ENCODE measurements around the gene LHX3. TPM values are rescaled to one million over a fixed set of nuclear protein-coding genes. Genes with fewer than 3 reads are reported as not detected.

Gene LHX3
- total and polyA plus RNA-seq, 2 of the 8 experiments (the other 6 are each of a cell fraction or from before 2014, with no cell fraction given): 0.02 TPM; not detected in 1

DNA sequence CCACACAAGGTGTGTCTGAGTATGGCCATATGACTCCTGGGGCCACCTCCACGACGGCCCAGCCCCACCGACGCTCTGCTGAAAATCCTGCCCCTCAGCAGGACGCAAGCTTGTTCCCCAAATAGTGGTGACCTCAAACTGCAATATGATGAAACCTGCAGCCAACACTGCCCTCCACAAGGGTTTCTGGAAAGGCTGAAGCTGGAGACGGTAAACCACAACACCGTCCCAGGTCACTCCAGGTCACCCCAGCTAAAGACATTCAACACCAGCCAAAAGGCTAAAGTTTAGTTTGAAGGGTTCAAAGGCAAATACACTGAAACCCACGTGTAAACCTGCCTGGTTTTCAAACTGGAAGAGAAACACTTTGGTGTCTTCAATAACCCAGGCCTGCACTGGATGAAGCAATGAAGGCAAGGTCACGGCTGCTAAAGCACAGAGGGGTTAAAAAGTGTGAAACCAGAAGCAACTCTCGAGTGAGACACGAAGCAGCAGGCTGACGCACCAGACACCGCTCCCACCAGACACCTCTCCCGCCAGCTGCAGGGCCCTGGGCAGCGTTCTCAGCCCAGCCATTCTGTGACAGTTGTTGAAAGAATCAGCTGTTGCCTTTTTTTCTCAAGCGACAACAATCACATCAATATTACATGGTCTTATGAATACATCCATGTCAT, 1.8 kb upstream of the LHX3 start:
- DNase-seq (ENCODE audit: low read depth in 1 of 2, low spot score in 2 of 2) (no peak), FAIRE-seq (no peak)
- no peak overlapping the region for H3K23ac ChIP-seq (ENCODE audit: insufficient read length)
- H2BK120ac ChIP-seq (replicated peaks; ENCODE audit: low read depth, low read length): no peak overlapping the region
- peaks cover 30 to 43% of the 10 kb centered on the region in 2 experiments for H4K20me1 ChIP-seq (replicated peaks in 1 of 2; ENCODE audit: control insufficient read depth in 1 of 2, insufficient read depth in 2 of 2, low read length in 2 of 2)
- 86% methylated on average over 16 of the region's 16 CpGs; no CpG with 5 or more reads in 1 of the 2 experiments for WGBS, 2 experiments (ENCODE audit: extremely low coverage in 1 of 2, insufficient coverage in 1 of 2, insufficient read length in 1 of 2, insufficient replicate concordance in 2 of 2, low coverage in 1 of 2, low lambda C conversion rate in 2 of 2, missing lambda C conversion rate in 1 of 2)
- no peak overlapping the region for H3K56ac ChIP-seq (replicated peaks; ENCODE audit: insufficient read length, low read depth, low read length)
- no peak overlapping the region for H2AK5ac ChIP-seq (ENCODE audit: low read depth, low read length)
- H2BK5ac ChIP-seq (ENCODE audit: low read depth, low read length): no peak overlapping the region
- H3K79me1 ChIP-seq (ENCODE audit: low read depth, low read length): peaks cover 4% of the 10 kb centered on the region; the same call in 1 of the 2 replicates
- H4K5ac ChIP-seq (ENCODE audit: insufficient read length, low read depth, low read length): no peak overlapping the region
- H3K27me3 ChIP-seq (replicated peaks in 1 of 4; ENCODE audit: control insufficient read depth in 3 of 4, extremely low read depth in 1 of 4, insufficient read depth in 3 of 4, low read length in 3 of 4): peaks cover 31 to 45% (median 43%) of the 10 kb centered on the region in 4 experiments
- H2BK12ac ChIP-seq (ENCODE audit: low read depth, low read length): no peak overlapping the region
- H3K18ac ChIP-seq (ENCODE audit: extremely low read depth, low read length): no peak overlapping the region
- no peak overlapping the region for H3K4me3 ChIP-seq (ENCODE audit: extremely low read depth in 1 of 4, insufficient read depth in 2 of 4, low read depth in 3 of 4, low read length in 4 of 4)
- H3K4me2 ChIP-seq (ENCODE audit: insufficient read depth in 1 of 2, low read depth in 2 of 2, low read length in 2 of 2): no peak overlapping the region
- H3K14ac ChIP-seq (ENCODE audit: insufficient read length): no peak overlapping the region
- no peak overlapping the region for H2BK20ac ChIP-seq (ENCODE audit: low read length)
- no peaks in the 10 kb centered on the region for H3K79me2 ChIP-seq (ENCODE audit: control insufficient read depth in 1 of 2, insufficient read depth in 2 of 2, low read length in 2 of 2)
- H3K36me3 ChIP-seq (ENCODE audit: control insufficient read depth in 2 of 4, insufficient read depth in 4 of 4, low read length in 3 of 4): peaks cover 2 to 19% (median 4%) of the 10 kb centered on the region in 4 experiments; a peak in 3 of 8 replicates
- no peaks in the 10 kb centered on the region; a peak in 1 of 4 replicates for H3K9me3 ChIP-seq (ENCODE audit: insufficient read depth in 2 of 2, low read depth in 1 of 2, low read length in 1 of 2)
- H3K27ac ChIP-seq (ENCODE audit: low read depth, low read length): no peak overlapping the region
- H2BK15ac ChIP-seq (ENCODE audit: low read length): no peak overlapping the region
- no peak overlapping the region for H3K9ac ChIP-seq (replicated peaks in 1 of 4; ENCODE audit: extremely low read depth in 1 of 4, low read depth in 3 of 4, low read length in 3 of 4)
- peaks cover 6% of the 10 kb centered on the region; the same call in 1 of the 2 replicates for H3K23me2 ChIP-seq (ENCODE audit: low read depth, low read length)
- CTCF ChIA-PET (ENCODE audit: partially characterized antibody): interaction anchor here (0.6 to 5.0 kb wide), 17 partner anchors 10 to 419 kb away, joined by 3 to 26 read pairs (median 4); no protein-coding TSS in a partner anchor
- peaks cover 2 to 9% (median 6%) of the 10 kb centered on the region in 4 experiments; a peak in 6 of 7 replicates for H3K4me1 ChIP-seq (replicated peaks in 1 of 4; ENCODE audit: control insufficient read depth in 3 of 4, insufficient read depth in 4 of 4, low read length in 3 of 4)
- no peak overlapping the region for H4K91ac ChIP-seq (replicated peaks; ENCODE audit: insufficient read length, low read length)
- POLR2A ChIA-PET (ENCODE audit: partially characterized antibody): interaction anchor here (1.0 to 4.0 kb wide), 3 partner anchors 10 to 28 kb away, joined by 3 to 17 read pairs (median 4); no protein-coding TSS in a partner anchor
- H3K4ac ChIP-seq (replicated peaks; ENCODE audit: insufficient read length, low read depth, low read length): no peak overlapping the region
- no peak overlapping the region for H2AFZ ChIP-seq (ENCODE audit: low read length)
- H4K8ac ChIP-seq (ENCODE audit: extremely low read depth, insufficient read depth, low read length): no peak overlapping the region
- TF ChIP-seq CHD2 (IDR thresholded peaks at IDR 0.05; ENCODE audit: low read length) (no peak), SIX5 (IDR thresholded peaks at IDR 0.05; ENCODE audit: low read depth, low read length) (no peak), BCL11A (IDR thresholded peaks at IDR 0.05; ENCODE audit: low read depth in 2 of 2, low read length in 2 of 2) (no peak), HDAC6 (IDR thresholded peaks at IDR 0.05; ENCODE audit: low read depth, low read length) (no peak), ZNF274 (IDR thresholded peaks at IDR 0.05; ENCODE audit: borderline replicate concordance, extremely low read depth, low read length) (no peak), SP2 (IDR thresholded peaks at IDR 0.05; ENCODE audit: low read length) (no peak), KDM5A (IDR thresholded peaks at IDR 0.05; ENCODE audit: low read length) (no peak), ATF2 (IDR thresholded peaks at IDR 0.05; ENCODE audit: low read length) (no peak), TAF7 (optimal IDR thresholded peaks at IDR 0.05; ENCODE audit: borderline replicate concordance, low read depth, low read length) (no peak), TAF1 (IDR thresholded peaks at IDR 0.05; ENCODE audit: low read depth, low read length) (no peak), JUND (IDR thresholded peaks at IDR 0.05; ENCODE audit: low read length) (no peak), SIRT6 (IDR thresholded peaks at IDR 0.05; ENCODE audit: low read length) (no peak)

Data from H1 (cell line).